ENCODE measurements around the gene USP12. TPM values are rescaled to one million over a fixed set of nuclear protein-coding genes. Genes with fewer than 3 reads are reported as not detected.
"Not testable (repeated sequence)": the region's sequence is repeated elsewhere in the genome, so short reads cannot be mapped to it uniquely, and the experiment has no call there.

USP12 gene
- total RNA-seq, 2 experiments from 2014 or later = 18.7 to 20.7 TPM

GRCh38 chr13:27161423-27161822 is 10.2 kb downstream of the USP12 start:
- Mint-ChIP-seq H3K9me3 (peaks cover 11% of the 10 kb centered on the region), H3K27ac (no peak overlapping the region), H3K4me1 (peaks cover 24% of the 10 kb centered on the region), H3K27me3 (no peaks in the 10 kb centered on the region), H3K4me3 (no peak overlapping the region), H3K36me3 (ENCODE audit: low read depth) (peaks cover 24% of the 10 kb centered on the region)
- ChIA-PET CTCF (interaction anchor here (2.2 kb wide), 1 partner anchor 30 kb away, joined by 5 read pairs; no protein-coding TSS in a partner anchor), POLR2A (interaction anchor here (0.7 kb wide), 1 partner anchor 71 kb away, joined by 6 read pairs; no protein-coding TSS in a partner anchor)
- no peak for DNase-seq

DNA sequence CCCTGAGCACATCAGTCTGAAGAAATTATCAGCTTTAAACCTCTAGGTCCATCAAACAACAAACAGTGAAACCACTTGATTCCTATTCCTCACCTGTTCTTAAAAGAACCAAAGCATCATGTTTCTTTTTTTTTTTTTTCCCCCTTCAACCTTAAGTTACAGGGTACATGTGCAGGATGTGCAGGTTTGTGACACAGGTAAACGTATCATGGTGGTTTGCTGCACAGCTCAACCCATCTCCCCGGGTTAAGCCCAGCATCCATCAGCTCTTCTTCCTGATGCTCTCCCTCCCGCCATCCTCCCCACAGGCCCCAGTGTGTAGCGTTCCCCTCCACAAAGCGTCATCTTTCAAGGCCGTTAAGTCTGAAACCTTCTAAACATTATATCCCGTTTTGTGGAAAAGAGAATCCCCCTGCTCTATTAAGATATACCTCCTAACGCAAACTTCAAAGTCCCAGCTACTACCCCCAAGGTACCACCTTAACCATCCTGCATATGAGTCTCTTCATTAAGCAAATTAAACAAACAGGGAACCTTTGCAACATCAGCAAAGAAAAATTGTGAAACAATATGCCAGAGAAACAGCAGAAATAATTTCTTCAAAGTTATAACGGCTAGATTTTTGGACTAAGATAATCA is 10.8 kb downstream of the USP12 start:
- H3K4me1 Mint-ChIP-seq = peaks cover 19% of the 10 kb centered on the region
- no peaks in the 10 kb centered on the region for H3K27me3 Mint-ChIP-seq
- ChIA-PET POLR2A (no interaction called here), CTCF (interaction anchor here (0.7 kb wide), 1 partner anchor 59 kb away, joined by 5 read pairs; no protein-coding TSS in a partner anchor)
- no peak overlapping the region for H3K4me3 Mint-ChIP-seq
- DNase-seq = no peak
- H3K27ac Mint-ChIP-seq = no peak overlapping the region
- H3K9me3 Mint-ChIP-seq = peaks cover 16% of the 10 kb centered on the region
- H3K36me3 Mint-ChIP-seq (ENCODE audit: low read depth) = peaks cover 30% of the 10 kb centered on the region

DNA sequence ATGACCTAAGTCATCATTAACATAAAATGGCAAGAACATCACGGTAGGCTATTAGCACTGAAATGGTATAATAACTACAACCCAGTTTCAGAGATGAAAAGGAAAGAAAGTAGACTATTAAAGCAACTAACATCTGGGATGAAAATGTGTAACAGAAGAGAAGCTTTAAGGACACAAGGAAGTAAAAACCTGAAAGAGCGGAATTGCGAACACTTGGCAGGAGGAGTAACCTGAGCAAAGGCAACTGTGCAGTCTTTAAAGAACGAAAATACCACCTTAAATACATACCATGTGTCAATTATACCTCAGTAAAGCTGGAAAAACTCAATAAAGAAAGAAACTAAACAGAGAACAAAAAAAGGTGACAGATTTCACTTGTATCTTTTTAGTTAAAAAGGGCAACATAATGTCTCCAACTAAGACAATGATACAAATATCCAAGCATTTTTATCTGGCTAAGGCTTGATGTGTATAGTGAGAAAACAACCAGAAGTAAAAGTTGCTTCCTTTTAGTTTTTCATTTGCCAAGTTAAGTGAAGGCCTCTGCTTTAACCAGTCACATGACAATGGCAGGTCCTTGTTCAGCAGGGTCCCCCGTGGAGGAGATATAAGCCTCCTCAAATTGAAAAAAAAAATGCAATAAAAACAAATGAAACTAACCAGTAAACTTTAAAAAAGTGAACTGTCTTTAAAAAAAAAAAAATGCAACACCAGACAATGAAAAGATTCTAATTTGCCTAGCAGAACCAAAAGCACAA is 11.6 kb downstream of the USP12 start:
- H3K36me3 Mint-ChIP-seq (ENCODE audit: low read depth) = peaks cover 30% of the 10 kb centered on the region
- H3K9me3 Mint-ChIP-seq = peaks cover 16% of the 10 kb centered on the region
- peaks cover 19% of the 10 kb centered on the region for H3K4me1 Mint-ChIP-seq
- POLR2A ChIA-PET = no interaction called here
- no peak for DNase-seq
- H3K4me3 Mint-ChIP-seq = no peak overlapping the region
- H3K27me3 Mint-ChIP-seq = no peaks in the 10 kb centered on the region
- no peak overlapping the region for H3K27ac Mint-ChIP-seq
- CTCF ChIA-PET = interaction anchor here (0.7 kb wide), 1 partner anchor 60 kb away, joined by 5 read pairs; no protein-coding TSS in a partner anchor

GRCh38 chr13:27158335-27158734 is 13.3 kb downstream of the USP12 start:
- ChIA-PET POLR2A (no interaction called here), CTCF (interaction anchor here (0.6 kb wide), 1 partner anchor 191 kb away, joined by 3 read pairs; no protein-coding TSS in a partner anchor)
- Mint-ChIP-seq H3K27me3 (no peaks in the 10 kb centered on the region), H3K4me1 (peaks cover 18% of the 10 kb centered on the region), H3K27ac (no peak overlapping the region), H3K36me3 (ENCODE audit: low read depth) (peaks cover 29% of the 10 kb centered on the region), H3K4me3 (no peak overlapping the region), H3K9me3 (peaks cover 16% of the 10 kb centered on the region)
- no peak for DNase-seq

DNA sequence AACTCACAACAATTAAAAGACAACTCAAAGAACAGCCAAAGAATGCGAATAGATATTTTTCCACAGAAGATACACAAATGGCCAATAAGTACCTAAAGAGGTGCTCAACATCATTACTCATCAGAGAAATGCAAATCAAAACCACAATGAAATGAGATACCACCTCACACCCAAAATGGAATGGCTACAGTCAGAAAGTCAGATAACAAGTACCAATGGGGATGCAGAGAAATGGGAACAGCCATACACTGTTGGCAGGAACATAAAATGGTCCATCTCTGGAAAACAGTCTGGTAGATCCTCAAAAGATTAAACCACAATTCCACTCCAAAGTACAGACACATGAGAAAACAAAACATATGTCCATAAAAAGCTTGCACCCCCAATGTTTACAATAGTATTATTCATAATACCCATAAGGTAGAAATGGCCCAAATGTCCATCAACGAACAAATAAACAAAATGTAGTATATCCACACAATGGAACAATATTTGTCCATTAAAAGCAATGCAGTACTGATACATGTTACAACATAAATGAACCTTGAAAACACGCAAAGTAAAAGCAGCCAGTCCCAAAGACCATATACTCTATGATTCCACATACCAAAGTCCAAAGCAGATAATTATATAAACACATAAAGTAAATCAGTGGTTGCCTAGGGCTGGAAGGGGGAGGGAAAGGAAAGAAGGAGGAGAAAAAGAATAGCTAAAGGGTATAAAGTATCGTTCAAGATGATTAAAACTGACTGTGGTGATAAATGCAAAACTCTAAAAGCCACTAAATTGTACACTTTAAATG is 19.6 kb downstream of the USP12 start:
- peaks cover 9% of the 10 kb centered on the region for H3K9me3 Mint-ChIP-seq
- DNase-seq = no peak
- no peaks in the 10 kb centered on the region for H3K27me3 Mint-ChIP-seq
- H3K4me1 Mint-ChIP-seq = peaks cover 33% of the 10 kb centered on the region
- CTCF ChIA-PET = interaction anchor here (1.9 kb wide), 1 partner anchor 18 kb away, joined by 7 read pairs; no protein-coding TSS in a partner anchor
- peak overlapping the region; percentile 38 for H3K27ac Mint-ChIP-seq
- POLR2A ChIA-PET = no interaction called here
- peaks cover 21% of the 10 kb centered on the region for H3K36me3 Mint-ChIP-seq (ENCODE audit: low read depth)
- H3K4me3 Mint-ChIP-seq = no peak overlapping the region

GRCh38 chr13:27149702-27150101 is 21.9 kb downstream of the USP12 start:
- no peak for DNase-seq
- Mint-ChIP-seq H3K4me3 (no peak overlapping the region), H3K4me1 (peaks cover 40% of the 10 kb centered on the region), H3K27me3 (no peaks in the 10 kb centered on the region), H3K9me3 (peaks cover 2% of the 10 kb centered on the region), H3K36me3 (ENCODE audit: low read depth) (peaks cover 11% of the 10 kb centered on the region), H3K27ac (no peak overlapping the region)
- ChIA-PET POLR2A (no interaction called here), CTCF (interaction anchor here (1.0 to 1.5 kb wide), 3 partner anchors 13 to 19 kb away, joined by 3 to 5 read pairs (median 5); no protein-coding TSS in a partner anchor)

DNA sequence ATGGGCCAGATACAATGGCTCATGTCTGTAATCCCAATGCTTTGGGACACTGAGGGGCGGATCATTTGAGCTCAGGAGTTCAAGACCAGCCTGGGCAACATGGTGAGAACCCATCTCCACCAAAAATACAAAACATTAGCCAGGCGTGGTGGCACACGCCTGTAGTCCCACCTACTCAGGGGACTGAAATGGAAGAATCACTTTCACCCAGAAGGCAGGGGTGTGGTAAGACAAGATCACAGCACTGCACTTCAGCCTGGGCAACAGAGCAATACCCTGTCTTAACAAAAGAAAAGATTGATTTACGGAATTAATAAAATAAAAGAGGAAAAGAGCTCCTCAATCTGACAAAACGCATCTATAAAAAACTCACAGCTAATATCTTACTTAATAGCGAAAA is 22.7 kb downstream of the USP12 start:
- Mint-ChIP-seq H3K9me3 (peaks cover 2% of the 10 kb centered on the region), H3K36me3 (ENCODE audit: low read depth) (peaks cover 11% of the 10 kb centered on the region), H3K27me3 (no peaks in the 10 kb centered on the region), H3K4me3 (no peak overlapping the region), H3K27ac (no peak overlapping the region), H3K4me1 (peaks cover 40% of the 10 kb centered on the region)
- DNase-seq = no peak
- CTCF ChIA-PET = interaction anchor here (1.0 to 1.5 kb wide), 3 partner anchors 14 to 18 kb away, joined by 3 to 5 read pairs (median 5); no protein-coding TSS in a partner anchor
- POLR2A ChIA-PET = no interaction called here

- no peak overlapping the region for H3K4me3 Mint-ChIP-seq
- ChIA-PET POLR2A (interaction anchor here (0.6 kb wide), 2 partner anchors 1112 to 1199 kb away, joined by 3 to 4 read pairs; no protein-coding TSS in a partner anchor), CTCF (interaction anchor here (1.4 kb wide), 1 partner anchor 15 kb away, joined by 3 read pairs; no protein-coding TSS in a partner anchor)
- H3K9me3 Mint-ChIP-seq = peaks cover 6% of the 10 kb centered on the region
- H3K36me3 Mint-ChIP-seq (ENCODE audit: low read depth) = peaks cover 19% of the 10 kb centered on the region
- no peaks in the 10 kb centered on the region for H3K27me3 Mint-ChIP-seq
- DNase-seq = no peak
- peak overlapping the region; percentile 64 for H3K27ac Mint-ChIP-seq
- peaks cover 42% of the 10 kb centered on the region for H3K4me1 Mint-ChIP-seq
Observed at GRCh38 chr13:27147530-27148170, 24.0 kb downstream of the USP12 start.

DNA sequence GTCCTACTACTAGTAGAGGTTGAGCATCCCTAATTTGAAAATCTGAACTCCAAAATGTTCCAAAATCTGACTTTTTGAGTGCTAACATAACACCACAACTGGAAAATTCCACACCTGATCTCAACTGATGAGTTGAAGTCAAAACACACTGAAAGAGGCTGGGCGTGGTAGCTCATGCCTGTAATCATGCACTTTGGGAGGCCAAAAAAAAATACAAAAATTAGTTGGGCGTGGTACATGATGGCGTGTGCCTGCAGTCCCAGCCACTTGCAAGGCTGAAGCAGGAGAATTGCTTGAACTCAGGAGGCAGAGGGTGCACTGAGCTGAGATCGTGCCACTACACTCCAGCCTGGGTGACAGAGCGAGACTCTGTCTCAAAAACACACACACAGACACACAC is 29.9 kb downstream of the USP12 start:
- H3K36me3 Mint-ChIP-seq (ENCODE audit: low read depth) = peaks cover 29% of the 10 kb centered on the region
- no peak overlapping the region for H3K4me3 Mint-ChIP-seq
- peaks cover 17% of the 10 kb centered on the region for H3K9me3 Mint-ChIP-seq
- no peak for DNase-seq
- H3K4me1 Mint-ChIP-seq = peaks cover 17% of the 10 kb centered on the region
- POLR2A ChIA-PET = no interaction called here
- H3K27me3 Mint-ChIP-seq = no peaks in the 10 kb centered on the region
- H3K27ac Mint-ChIP-seq = no peak overlapping the region
- CTCF ChIA-PET = no interaction called here

DNA sequence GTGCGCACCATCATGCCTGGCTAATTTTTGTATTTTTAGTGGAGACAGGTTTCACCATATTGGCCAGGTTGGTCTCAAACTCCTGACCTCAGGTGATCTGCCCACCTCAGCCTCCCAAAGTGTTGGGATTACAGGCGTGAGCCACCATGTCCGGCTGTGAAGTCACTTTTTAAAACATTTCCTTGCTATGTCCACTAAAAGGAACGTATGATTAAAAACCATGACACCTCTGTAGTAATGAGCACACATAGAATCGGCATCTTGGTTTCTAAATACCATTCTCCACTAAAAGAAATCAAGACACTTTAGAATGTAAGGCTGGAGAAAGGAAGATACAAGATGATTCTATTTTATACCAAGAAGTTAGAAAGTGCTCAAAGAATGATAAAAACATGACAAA is 30.5 kb downstream of the USP12 start:
- CTCF ChIA-PET, H3K4me3 Mint-ChIP-seq, H3K27me3 Mint-ChIP-seq, POLR2A ChIA-PET, DNase-seq, H3K27ac Mint-ChIP-seq: not testable (repeated sequence)
- H3K4me1 Mint-ChIP-seq = peaks cover 13% of the 10 kb centered on the region
- peaks cover 29% of the 10 kb centered on the region for H3K36me3 Mint-ChIP-seq (ENCODE audit: low read depth)
- H3K9me3 Mint-ChIP-seq = peaks cover 17% of the 10 kb centered on the region

DNA sequence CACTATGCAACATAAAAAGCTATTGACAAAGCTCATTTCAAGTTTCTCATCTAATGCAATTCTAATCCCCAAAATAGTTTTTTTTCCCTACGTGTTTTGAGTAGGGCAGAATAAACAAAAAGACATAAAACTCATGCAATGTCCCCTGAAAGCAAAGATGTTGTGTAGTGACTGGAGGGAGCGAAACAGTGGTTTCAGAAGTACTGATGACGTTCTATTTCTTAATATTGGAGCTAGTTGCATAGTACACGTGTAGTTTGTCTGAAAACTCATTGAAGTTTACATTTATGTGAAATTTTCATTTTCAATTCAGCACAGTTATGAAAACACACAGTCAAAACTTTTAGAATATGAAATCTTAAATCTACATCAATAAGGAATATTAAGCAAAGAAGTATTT is 31.6 kb downstream of the USP12 start:
- Mint-ChIP-seq H3K27ac (no peak overlapping the region), H3K4me1 (peaks cover 10% of the 10 kb centered on the region), H3K27me3 (no peaks in the 10 kb centered on the region), H3K36me3 (ENCODE audit: low read depth) (peaks cover 29% of the 10 kb centered on the region), H3K9me3 (peaks cover 15% of the 10 kb centered on the region), H3K4me3 (no peak overlapping the region)
- POLR2A ChIA-PET = no interaction called here
- no peak for DNase-seq
- CTCF ChIA-PET = no interaction called here

DNA sequence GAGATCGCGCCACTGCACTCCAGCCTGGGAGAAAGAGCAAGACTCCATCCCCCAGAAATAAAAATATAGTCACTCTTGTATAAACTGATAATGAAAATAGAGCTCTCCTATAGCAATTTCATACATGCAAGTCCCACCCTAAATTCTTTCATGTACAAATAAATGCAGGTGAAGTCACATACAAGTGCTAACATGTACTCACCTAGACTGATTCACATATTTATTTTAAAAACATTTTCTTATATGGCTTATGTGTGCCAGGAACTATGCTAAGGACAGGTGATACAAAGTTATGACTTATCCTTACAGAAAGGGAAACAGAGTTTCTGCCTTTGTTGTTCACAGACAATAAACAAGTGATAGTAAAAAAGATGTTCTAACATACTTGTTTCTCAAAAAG is 32.0 kb downstream of the USP12 start:
- ChIA-PET POLR2A (no interaction called here), CTCF (no interaction called here)
- no peak for DNase-seq
- Mint-ChIP-seq H3K4me1 (peaks cover 12% of the 10 kb centered on the region), H3K27me3 (no peaks in the 10 kb centered on the region), H3K36me3 (ENCODE audit: low read depth) (peaks cover 29% of the 10 kb centered on the region), H3K4me3 (no peak overlapping the region), H3K27ac (no peak overlapping the region), H3K9me3 (peaks cover 15% of the 10 kb centered on the region)

All from activated CD4-positive, alpha-beta T cell treated with anti-CD3 and anti-CD28 coated beads, Interleukin-2, amount 10 ng/mL, durations not matched to agents 7 days and 5 days (primary cell).